Endodermal cell (in vitro differentiated cells): Measurements from ENCODE around the gene GRB14. TPM values are rescaled to one million over a fixed set of nuclear protein-coding genes. Genes with fewer than 3 reads are reported as not detected.
"Not testable (repeated sequence)": the region's sequence is repeated elsewhere in the genome, so short reads cannot be mapped to it uniquely, and the experiment has no call there.

Experiments
- DNase-seq: peaks from one replicate; pipeline ENCODE4 v3.0.0-alpha.2; 2017
- H3K27ac ChIP-seq: 2 replicates; pipeline ENCODE4 v1.5.1; 2013; ENCODE audit warnings: mild to moderate bottlenecking, low read depth, low read length, moderate library complexity
- H3K27me3 ChIP-seq: 2 replicates; pipeline ENCODE4 v1.6.1; 2013; ENCODE audit warnings: mild to moderate bottlenecking, low read length, moderate library complexity; ENCODE audit not compliant: insufficient read depth, control insufficient read depth, poor library complexity, severe bottlenecking
- H3K36me3 ChIP-seq: 2 replicates; pipeline ENCODE4 v1.7.0; 2013; ENCODE audit warnings: mild to moderate bottlenecking, low read length, moderate library complexity; ENCODE audit not compliant: control insufficient read depth, insufficient read depth
- H3K4me1 ChIP-seq: one replicate; pipeline ENCODE4 v1.7.0; 2013; ENCODE audit warnings: low read length; ENCODE audit not compliant: control insufficient read depth, insufficient read depth
- H3K4me3 ChIP-seq: 2 replicates; pipeline ENCODE4 v1.5.1; 2013; ENCODE audit warnings: mild to moderate bottlenecking, low read length, moderate library complexity
- H3K9ac ChIP-seq: 2 replicates; pipeline ENCODE4 v1.6.1; 2013; ENCODE audit warnings: mild to moderate bottlenecking, low read length, moderate library complexity; ENCODE audit not compliant: poor library complexity, severe bottlenecking; ENCODE audit errors: extremely low read depth
- H3K9me3 ChIP-seq: 2 replicates; pipeline ENCODE4 v1.6.1; 2013; ENCODE audit warnings: mild to moderate bottlenecking, low read length, moderate library complexity; ENCODE audit not compliant: control insufficient read depth
- H3K27ac Mint-ChIP-seq: 2 replicates; pipeline ENCODE4 v1.8.0; 2020; ENCODE audit warnings: mixed read lengths
- H3K27me3 Mint-ChIP-seq: 2 replicates; pipeline ENCODE4 v1.8.0; 2021; ENCODE audit warnings: mild to moderate bottlenecking, mixed read lengths; ENCODE audit not compliant: insufficient read depth
- H3K36me3 Mint-ChIP-seq: 2 replicates; pipeline ENCODE4 v1.8.0; 2020; ENCODE audit warnings: low read depth, mixed read lengths
- H3K4me1 Mint-ChIP-seq: 2 replicates; pipeline ENCODE4 v1.8.0; 2020; ENCODE audit warnings: mixed read lengths
- H3K4me3 Mint-ChIP-seq: 2 replicates; pipeline ENCODE4 v1.8.0; 2020; ENCODE audit warnings: mild to moderate bottlenecking, moderate library complexity, mixed read lengths
- H3K9me3 Mint-ChIP-seq: 2 replicates; pipeline ENCODE4 v1.8.0; 2020; ENCODE audit warnings: mild to moderate bottlenecking, mixed read lengths
- CTCF ChIP-seq: fragments of 200-600 bp; sonication (generic); conservative IDR thresholded peaks from 2 replicates; pipeline ENCODE4 v1.5.0; 2021; ENCODE audit warnings: antibody characterized with exemption, mild to moderate bottlenecking
- WGBS, 2 experiments: methylation state at CpG; one replicate each; pipeline versions ENCODE4 v1.1.5 to v1.1.7; 2013; ENCODE audit warnings: missing lambda C conversion rate in 2 of 2, mixed read lengths in 1 of 2; ENCODE audit not compliant: insufficient coverage in 1 of 2, insufficient read length in 1 of 2; 5-methylcytosine and 5-hydroxymethylcytosine counted together
- total RNA-seq, 2 donors: library from RNA; stranded (reverse); fragmentation: NEBNext Ultra II Directional in 1 of 2; extraction: Animal tissue kit (Norgen Biotek cat#: 25700) in 1 of 2; gene quantifications; 2 replicates in 1 of 2; 3 replicates in 1 of 2; pipeline ENCODE4 v1.2.1, GENCODE V29; 2021

The GRB14 gene
- total RNA-seq, 2 donors from 2014 or later, result 16.5 to 21.4 TPM

GRCh38 chr2:164554487-164554886, 66.8 kb downstream of the GRB14 start:
- no peaks in the 10 kb centered on the region for H3K4me1 ChIP-seq
- no peaks in the 10 kb centered on the region for H3K36me3 Mint-ChIP-seq
- H3K9me3 Mint-ChIP-seq, result no peaks in the 10 kb centered on the region
- no peaks in the 10 kb centered on the region for H3K27me3 ChIP-seq
- H3K4me3 Mint-ChIP-seq, result no peak overlapping the region
- no peak overlapping the region for H3K4me3 ChIP-seq
- DNase-seq, result no peak
- WGBS, 2 experiments, result 77% methylated on average over 2 of the region's 2 CpGs; no CpG with 5 or more reads in 1 of the 2 experiments
- no peak overlapping the region for H3K9ac ChIP-seq
- no peak for TF ChIP-seq CTCF
- H3K9me3 ChIP-seq, result no peaks in the 10 kb centered on the region
- H3K27ac ChIP-seq, result no peak overlapping the region
- H3K27ac Mint-ChIP-seq, result no peak overlapping the region
- no peaks in the 10 kb centered on the region for H3K36me3 ChIP-seq
- no peaks in the 10 kb centered on the region for H3K27me3 Mint-ChIP-seq
- no peaks in the 10 kb centered on the region for H3K4me1 Mint-ChIP-seq

DNA sequence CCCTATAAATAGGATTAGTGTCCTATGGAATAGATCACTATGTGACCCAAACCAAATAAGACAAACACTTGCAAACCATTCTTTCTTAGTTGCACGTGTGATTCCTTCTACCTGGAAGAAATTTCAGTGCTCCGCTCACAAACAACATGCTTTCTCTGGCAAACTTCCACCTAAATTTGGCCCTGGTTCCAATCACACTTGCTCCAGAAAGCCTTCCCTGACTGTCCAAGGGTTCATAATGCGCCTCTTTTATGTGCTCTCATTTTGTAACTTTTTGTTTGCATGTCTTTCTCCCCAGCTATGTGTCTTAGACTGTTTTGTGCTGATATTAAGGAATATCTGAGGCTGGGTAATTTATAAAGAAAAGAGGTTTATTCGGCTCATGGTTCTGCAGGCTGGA, 69.8 kb downstream of the GRB14 start:
- no peaks in the 10 kb centered on the region for H3K27me3 ChIP-seq
- no peak overlapping the region for H3K27ac ChIP-seq
- no peaks in the 10 kb centered on the region for H3K36me3 ChIP-seq
- no peak overlapping the region for H3K27ac Mint-ChIP-seq
- H3K9ac ChIP-seq, result no peak overlapping the region
- no peaks in the 10 kb centered on the region for H3K9me3 ChIP-seq
- no peak overlapping the region for H3K4me3 ChIP-seq
- H3K27me3 Mint-ChIP-seq, result no peaks in the 10 kb centered on the region
- peaks cover under 1% of the 10 kb centered on the region for H3K9me3 Mint-ChIP-seq
- H3K36me3 Mint-ChIP-seq, result peaks cover 2% of the 10 kb centered on the region
- H3K4me3 Mint-ChIP-seq, result no peak overlapping the region
- TF ChIP-seq CTCF, result no peak
- no peak for DNase-seq
- no peaks in the 10 kb centered on the region for H3K4me1 ChIP-seq
- 87 to 91% methylated on average over 4 of the region's 4 CpGs for WGBS, 2 experiments
- H3K4me1 Mint-ChIP-seq, result no peaks in the 10 kb centered on the region

DNA sequence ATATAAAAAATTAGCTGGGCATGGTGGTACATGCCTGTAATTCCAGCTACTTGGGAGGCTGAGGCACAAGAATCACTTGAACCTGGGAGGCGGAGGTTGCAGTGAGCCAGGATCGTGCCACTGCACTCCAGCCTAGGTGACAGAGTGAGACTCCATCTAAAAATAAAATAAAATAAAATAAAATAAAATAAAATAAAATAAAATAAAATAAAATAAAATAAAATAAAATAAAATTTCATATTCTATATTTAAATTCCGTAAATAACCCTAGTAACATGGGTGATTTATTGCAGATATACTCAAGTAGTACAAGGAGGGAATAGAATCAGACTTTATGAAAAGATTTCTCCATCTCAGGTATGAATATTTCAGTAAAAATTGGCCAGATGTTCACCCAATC, 71.6 kb downstream of the GRB14 start:
- H3K4me1 ChIP-seq, H3K27me3 Mint-ChIP-seq, H3K36me3 ChIP-seq, H3K27ac ChIP-seq, H3K9me3 ChIP-seq, DNase-seq, H3K9ac ChIP-seq, H3K27ac Mint-ChIP-seq, H3K4me3 ChIP-seq, H3K4me1 Mint-ChIP-seq, H3K27me3 ChIP-seq, H3K4me3 Mint-ChIP-seq, H3K9me3 Mint-ChIP-seq: not testable (repeated sequence)
- peaks cover 14% of the 10 kb centered on the region for H3K36me3 Mint-ChIP-seq
- 93% methylated on average over 2 of the region's 3 CpGs; no CpG with 5 or more reads in 1 of the 2 experiments for WGBS, 2 experiments

GRCh38 chr2:164545484-164545883, 75.8 kb downstream of the GRB14 start:
- H3K4me1 Mint-ChIP-seq, result no peaks in the 10 kb centered on the region

More at GRCh38 chr2:164545484-164545883, 75.8 kb downstream of the GRB14 start:
- Histone ChIP-seq H3K9ac (no peak overlapping the region), H3K9me3 (peaks cover 9% of the 10 kb centered on the region), H3K27ac (no peak overlapping the region), H3K4me3 (no peak overlapping the region), H3K36me3 (no peaks in the 10 kb centered on the region), H3K4me1 (no peaks in the 10 kb centered on the region), H3K27me3 (no peaks in the 10 kb centered on the region)
- Mint-ChIP-seq H3K4me3 (no peak overlapping the region), H3K27ac (no peak overlapping the region), H3K36me3 (peaks cover 16% of the 10 kb centered on the region), H3K27me3 (no peaks in the 10 kb centered on the region), H3K9me3 (peaks cover 8% of the 10 kb centered on the region)
- TF ChIP-seq CTCF, result no peak
- WGBS, 2 experiments, result 91 to 96% methylated on average over 3 to 5 of the region's 5 CpGs
- no peak for DNase-seq
